A673 (cell line): ENCODE data around the gene LGR6.

ENCODE experiments used
- CTCF ChIP-seq: fragments of 300-800, 200-600 bp; sonication (generic); conservative IDR thresholded peaks from 2 replicates; pipeline ENCODE4 v1.5.1; 2017; ENCODE audit warnings: low read depth, mild to moderate bottlenecking, antibody characterized with exemption, low read length, moderate library complexity, mixed read lengths
- EZH2 ChIP-seq: fragments of 200-600 bp; sonication (generic); IDR thresholded peaks from 2 replicates; pipeline ENCODE4 v1.6.1; 2017; ENCODE audit warnings: borderline replicate concordance, low read depth, mild to moderate bottlenecking, mixed read lengths, antibody characterized with exemption, low read length; ENCODE audit not compliant: poor library complexity, severe bottlenecking

GRCh38 chr1:202181586-202181985, 12.0 kb upstream of the LGR6 start:
- TF ChIP-seq CTCF (no peak), EZH2 (no peak)
